ENCODE data around the gene ZBTB20.

DNA sequence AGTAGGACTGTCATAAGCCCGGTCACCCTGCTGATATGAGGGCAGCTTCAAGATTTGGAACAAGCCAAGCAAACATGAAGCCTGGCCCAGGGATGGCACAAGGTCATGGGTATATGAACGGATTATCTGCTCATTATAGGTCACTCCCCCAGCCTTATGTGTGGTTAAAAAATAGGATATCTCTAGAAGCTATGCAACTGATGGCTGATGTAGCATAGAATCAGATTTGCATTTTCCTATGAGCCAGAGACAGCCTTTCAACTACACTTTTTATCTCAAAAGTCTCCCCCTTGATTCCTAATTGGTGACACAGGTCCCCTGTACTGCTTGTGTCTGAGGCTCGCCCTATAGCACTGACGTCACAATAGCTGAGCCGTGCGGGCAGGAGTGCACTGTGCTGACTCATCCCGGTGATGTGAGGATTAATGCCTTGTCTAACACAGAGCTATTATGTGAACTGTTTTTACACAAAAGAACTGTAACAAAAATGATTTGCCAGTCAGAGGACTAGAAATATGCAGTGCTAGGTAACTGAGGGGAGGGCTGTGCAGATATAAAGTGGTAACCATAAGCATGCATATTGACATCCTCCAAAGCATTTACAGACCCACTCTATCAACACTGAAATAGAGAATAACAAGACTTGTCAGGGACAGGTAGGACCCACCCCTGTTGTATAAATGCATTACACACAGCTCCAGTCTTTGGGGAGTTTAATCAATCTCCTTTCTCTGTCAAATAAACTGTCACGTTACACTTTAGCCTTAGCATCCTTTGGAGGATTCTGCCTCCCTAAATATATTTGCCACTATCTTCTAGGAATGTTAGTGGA is 648.3 kb downstream of the ZBTB20 start:
- TF ChIP-seq EP300 (IDR thresholded peaks at IDR 0.05; ENCODE audit: borderline replicate concordance in 1 of 2, control insufficient read depth in 1 of 2, low read depth in 2 of 2, low read length in 2 of 2) (no peak), TCF7 (IDR thresholded peaks at IDR 0.05; ENCODE audit: borderline replicate concordance) (no peak), POLR2A (IDR thresholded peaks at IDR 0.05; ENCODE audit: low read depth, low read length) (no peak), MYC (IDR thresholded peaks at IDR 0.05; ENCODE audit: insufficient read depth, insufficient read length, insufficient replicate concordance, low read length, severe bottlenecking) (no peak), RAD51 (IDR thresholded peaks at IDR 0.05) (no peak)
- TF ChIP-seq, protein P1, sequence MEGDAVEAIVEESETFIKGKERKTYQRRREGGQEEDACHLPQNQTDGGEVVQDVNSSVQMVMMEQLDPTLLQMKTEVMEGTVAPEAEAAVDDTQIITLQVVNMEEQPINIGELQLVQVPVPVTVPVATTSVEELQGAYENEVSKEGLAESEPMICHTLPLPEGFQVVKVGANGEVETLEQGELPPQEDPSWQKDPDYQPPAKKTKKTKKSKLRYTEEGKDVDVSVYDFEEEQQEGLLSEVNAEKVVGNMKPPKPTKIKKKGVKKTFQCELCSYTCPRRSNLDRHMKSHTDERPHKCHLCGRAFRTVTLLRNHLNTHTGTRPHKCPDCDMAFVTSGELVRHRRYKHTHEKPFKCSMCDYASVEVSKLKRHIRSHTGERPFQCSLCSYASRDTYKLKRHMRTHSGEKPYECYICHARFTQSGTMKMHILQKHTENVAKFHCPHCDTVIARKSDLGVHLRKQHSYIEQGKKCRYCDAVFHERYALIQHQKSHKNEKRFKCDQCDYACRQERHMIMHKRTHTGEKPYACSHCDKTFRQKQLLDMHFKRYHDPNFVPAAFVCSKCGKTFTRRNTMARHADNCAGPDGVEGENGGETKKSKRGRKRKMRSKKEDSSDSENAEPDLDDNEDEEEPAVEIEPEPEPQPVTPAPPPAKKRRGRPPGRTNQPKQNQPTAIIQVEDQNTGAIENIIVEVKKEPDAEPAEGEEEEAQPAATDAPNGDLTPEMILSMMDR (IDR thresholded peaks at IDR 0.05 in 2 of 3, conservative IDR thresholded peaks at IDR 0.05 in 1 of 3; ENCODE audit: control insufficient read depth in 2 of 3, extremely low read depth in 1 of 3, insufficient read depth in 1 of 3, low read depth in 3 of 3, low read length in 3 of 3) = no peak
- TF ChIP-seq, protein P2, sequence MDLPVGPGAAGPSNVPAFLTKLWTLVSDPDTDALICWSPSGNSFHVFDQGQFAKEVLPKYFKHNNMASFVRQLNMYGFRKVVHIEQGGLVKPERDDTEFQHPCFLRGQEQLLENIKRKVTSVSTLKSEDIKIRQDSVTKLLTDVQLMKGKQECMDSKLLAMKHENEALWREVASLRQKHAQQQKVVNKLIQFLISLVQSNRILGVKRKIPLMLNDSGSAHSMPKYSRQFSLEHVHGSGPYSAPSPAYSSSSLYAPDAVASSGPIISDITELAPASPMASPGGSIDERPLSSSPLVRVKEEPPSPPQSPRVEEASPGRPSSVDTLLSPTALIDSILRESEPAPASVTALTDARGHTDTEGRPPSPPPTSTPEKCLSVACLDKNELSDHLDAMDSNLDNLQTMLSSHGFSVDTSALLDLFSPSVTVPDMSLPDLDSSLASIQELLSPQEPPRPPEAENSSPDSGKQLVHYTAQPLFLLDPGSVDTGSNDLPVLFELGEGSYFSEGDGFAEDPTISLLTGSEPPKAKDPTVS (IDR thresholded peaks at IDR 0.05; ENCODE audit: low read depth, low read length) = no peak
